ENCODE results near the gene ADM2.

The ADM2 gene

GRCh38 chr22:50490531-50491308, 9.4 kb downstream of the ADM2 start:
- Histone ChIP-seq H3K36me3 (replicated peaks) (no peaks in the 10 kb centered on the region), H3K27me3 (ENCODE audit: low read depth) (no peaks in the 10 kb centered on the region), H3K9me3 (no peaks in the 10 kb centered on the region), H3K4me1 (no peaks in the 10 kb centered on the region), H3K4me3 (no peak overlapping the region)
- no peak for DNase-seq (ENCODE audit: low spot score in 2 of 2)
- in situ Hi-C loops (cut with MboI; ENCODE audit: low sequenced_read_pairs), result no loop called here

- DNase-seq (ENCODE audit: low spot score in 2 of 2), result no peak
- Histone ChIP-seq H3K36me3 (replicated peaks) (no peaks in the 10 kb centered on the region), H3K9me3 (no peaks in the 10 kb centered on the region), H3K27me3 (ENCODE audit: low read depth) (no peaks in the 10 kb centered on the region), H3K4me1 (peaks cover 5% of the 10 kb centered on the region; the same call in 1 of the 2 replicates), H3K4me3 (no peak overlapping the region)
- in situ Hi-C loops (cut with MboI; ENCODE audit: low sequenced_read_pairs), result no loop called here
Measured at GRCh38 chr22:50497093-50497492, 15.8 kb downstream of the ADM2 start.

- peak; percentile 51 to 84 for DNase-seq (ENCODE audit: low spot score in 2 of 2)
- Histone ChIP-seq H3K4me1 (peaks cover 5% of the 10 kb centered on the region; the same call in 1 of the 2 replicates), H3K27me3 (ENCODE audit: low read depth) (no peaks in the 10 kb centered on the region), H3K36me3 (replicated peaks) (peaks cover 8% of the 10 kb centered on the region; the same call in 1 of the 2 replicates), H3K9me3 (no peaks in the 10 kb centered on the region), H3K4me3 (no peak overlapping the region)
- in situ Hi-C loops (cut with MboI; ENCODE audit: low sequenced_read_pairs), result no loop called here
Measured at GRCh38 chr22:50498322-50498890, 17.1 kb downstream of the ADM2 start.

- H3K27me3 ChIP-seq (ENCODE audit: low read depth), result no peaks in the 10 kb centered on the region
- peaks cover 5% of the 10 kb centered on the region; the same call in 1 of the 2 replicates for H3K4me1 ChIP-seq
- DNase-seq (ENCODE audit: low spot score in 2 of 2), result no peak
- peaks cover 21% of the 10 kb centered on the region for H3K36me3 ChIP-seq (replicated peaks)
- in situ Hi-C loops (cut with MboI; ENCODE audit: low sequenced_read_pairs), result no loop called here
- no peaks in the 10 kb centered on the region for H3K9me3 ChIP-seq
- no peak overlapping the region for H3K4me3 ChIP-seq
Measured at GRCh38 chr22:50500452-50500851, 19.1 kb downstream of the ADM2 start.

- H3K4me3 ChIP-seq, result no peak overlapping the region
- H3K27me3 ChIP-seq (ENCODE audit: low read depth), result no peaks in the 10 kb centered on the region
- DNase-seq (ENCODE audit: low spot score in 2 of 2), result no peak
- H3K36me3 ChIP-seq (replicated peaks), result peaks cover 29% of the 10 kb centered on the region
- in situ Hi-C loops (cut with MboI; ENCODE audit: low sequenced_read_pairs), result no loop called here
- no peaks in the 10 kb centered on the region for H3K9me3 ChIP-seq
- H3K4me1 ChIP-seq, result peaks cover 5% of the 10 kb centered on the region; the same call in 1 of the 2 replicates
Measured at GRCh38 chr22:50502096-50502495, 20.8 kb downstream of the ADM2 start.

- in situ Hi-C loops (cut with MboI; ENCODE audit: low sequenced_read_pairs), result no loop called here
- Histone ChIP-seq H3K9me3 (no peaks in the 10 kb centered on the region), H3K4me1 (peaks cover 5% of the 10 kb centered on the region; the same call in 1 of the 2 replicates), H3K36me3 (replicated peaks) (peaks cover 32% of the 10 kb centered on the region), H3K4me3 (no peak overlapping the region), H3K27me3 (ENCODE audit: low read depth) (no peaks in the 10 kb centered on the region)
- DNase-seq (ENCODE audit: low spot score in 2 of 2), result no peak
Measured at GRCh38 chr22:50502628-50503474, 21.5 kb downstream of the ADM2 start.

- Histone ChIP-seq H3K36me3 (replicated peaks) (peaks cover 32% of the 10 kb centered on the region), H3K4me1 (peaks cover 2% of the 10 kb centered on the region; the same call in 1 of the 2 replicates), H3K27me3 (ENCODE audit: low read depth) (no peaks in the 10 kb centered on the region), H3K9me3 (no peaks in the 10 kb centered on the region), H3K4me3 (no peak overlapping the region)
- DNase-seq (ENCODE audit: low spot score in 2 of 2), result no peak
- in situ Hi-C loops (cut with MboI; ENCODE audit: low sequenced_read_pairs), result no loop called here
Measured at GRCh38 chr22:50503475-50504145, 22.3 kb downstream of the ADM2 start.

GRCh38 chr22:50504369-50505211, 23.2 kb downstream of the ADM2 start:
- DNase-seq (ENCODE audit: low spot score in 2 of 2), result no peak
- Histone ChIP-seq H3K9me3 (no peaks in the 10 kb centered on the region), H3K36me3 (replicated peaks) (peaks cover 32% of the 10 kb centered on the region), H3K4me3 (no peak overlapping the region), H3K4me1 (peaks cover 6% of the 10 kb centered on the region), H3K27me3 (ENCODE audit: low read depth) (no peaks in the 10 kb centered on the region)
- in situ Hi-C loops (cut with MboI; ENCODE audit: low sequenced_read_pairs), result no loop called here

GRCh38 chr22:50505276-50505775, 24.0 kb downstream of the ADM2 start:
- H3K9me3 ChIP-seq, result no peaks in the 10 kb centered on the region

GRCh38 chr22:50505776-50506610, 24.6 kb downstream of the ADM2 start:
- H3K27me3 ChIP-seq (ENCODE audit: low read depth), result no peaks in the 10 kb centered on the region
- H3K36me3 ChIP-seq (replicated peaks), result peaks cover 38% of the 10 kb centered on the region
- DNase-seq (ENCODE audit: low spot score in 2 of 2), result no peak
- peak overlapping the region; percentile 99 for H3K4me3 ChIP-seq
- in situ Hi-C loops (cut with MboI; ENCODE audit: low sequenced_read_pairs), result no loop called here
- no peaks in the 10 kb centered on the region for H3K9me3 ChIP-seq
- H3K4me1 ChIP-seq, result peaks cover 8% of the 10 kb centered on the region

More at GRCh38 chr22:50505276-50505775, 24.0 kb downstream of the ADM2 start:
- no peaks in the 10 kb centered on the region for H3K27me3 ChIP-seq (ENCODE audit: low read depth)
- in situ Hi-C loops (cut with MboI; ENCODE audit: low sequenced_read_pairs), result no loop called here
- no peak for DNase-seq (ENCODE audit: low spot score in 2 of 2)
- peaks cover 34% of the 10 kb centered on the region for H3K36me3 ChIP-seq (replicated peaks)
- no peak overlapping the region for H3K4me3 ChIP-seq
- peaks cover 8% of the 10 kb centered on the region for H3K4me1 ChIP-seq

GRCh38 chr22:50506611-50507420, 25.5 kb downstream of the ADM2 start:
- in situ Hi-C loops (cut with MboI; ENCODE audit: low sequenced_read_pairs), result no loop called here
- H3K9me3 ChIP-seq, result no peaks in the 10 kb centered on the region
- H3K4me1 ChIP-seq, result peaks cover 8% of the 10 kb centered on the region
- no peak for DNase-seq (ENCODE audit: low spot score in 2 of 2)
- peaks cover 38% of the 10 kb centered on the region for H3K36me3 ChIP-seq (replicated peaks)
- no peaks in the 10 kb centered on the region for H3K27me3 ChIP-seq (ENCODE audit: low read depth)
- H3K4me3 ChIP-seq, result peak overlapping the region; percentile 99

All from HAP-1 (cell line).